ENCODE measurements around the gene RNF166. TPM values are rescaled to one million over a fixed set of nuclear protein-coding genes. Genes with fewer than 3 reads are reported as not detected.

The RNF166 gene
- total and polyA plus RNA-seq, 2 of the 13 experiments (the other 11 are each of a cell fraction or from before 2014, with no cell fraction given) = 21.4 to 23.0 TPM

DNA sequence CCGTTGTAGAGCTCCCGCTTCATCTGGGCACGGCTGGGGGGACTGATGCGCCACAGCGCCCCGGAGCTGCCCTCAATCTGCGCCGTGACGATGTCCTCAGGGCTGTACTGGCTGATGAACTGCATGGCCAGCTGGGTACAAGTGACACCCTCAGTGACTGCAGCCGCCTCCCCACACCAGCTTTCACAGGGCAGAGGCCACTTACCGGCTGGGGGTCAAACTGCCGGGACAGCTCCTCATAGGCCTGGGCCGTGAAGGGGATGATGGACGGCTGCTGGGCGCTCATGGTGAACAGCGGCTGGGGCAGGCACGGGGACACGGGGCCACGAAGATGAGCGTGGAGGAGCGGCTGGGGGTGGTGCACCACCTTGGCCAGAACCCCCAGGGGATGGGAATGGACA is 10.4 kb upstream of the RNF166 start:
- ChIA-PET CTCF (ENCODE audit: low intra/inter-chr PET ratio, low total read pairs) (no interaction called here), POLR2A (no interaction called here)
- Histone ChIP-seq H4K20me1 (ENCODE audit: insufficient read depth, low read length) (no peaks in the 10 kb centered on the region), H3K27ac (ENCODE audit: extremely low read length, insufficient read depth, low read length) (no peak overlapping the region), H3K36me3 (replicated peaks in 1 of 2; ENCODE audit: control insufficient read depth in 1 of 2, insufficient read depth in 2 of 2, low read length in 2 of 2) (peaks cover 53 to 77% of the 10 kb centered on the region in 2 experiments; a peak in 4 of 5 replicates), H3K4me3 (replicated peaks in 1 of 3; ENCODE audit: insufficient read depth in 1 of 3, low read depth in 2 of 3, low read length in 3 of 3) (no peak overlapping the region), H3K27me3 (ENCODE audit: control insufficient read depth in 1 of 2, insufficient read depth in 2 of 2, low read length in 2 of 2) (no peaks in the 10 kb centered on the region), H3K79me2 (ENCODE audit: insufficient read depth, low read length) (no peaks in the 10 kb centered on the region), H3K4me2 (ENCODE audit: low read depth, low read length) (no peak overlapping the region), H2AFZ (ENCODE audit: low read length) (no peak overlapping the region), H3K9me3 (ENCODE audit: low read length) (no peaks in the 10 kb centered on the region), H3K4me1 (ENCODE audit: insufficient read depth, low read length) (no peaks in the 10 kb centered on the region), H3K9ac (ENCODE audit: insufficient read depth, low read depth, low read length) (no peak overlapping the region)
- FAIRE-seq (no peak), DNase-seq (ENCODE audit: low spot score) (no peak), ATAC-seq (no peak)
- 96% methylated on average over 19 of the region's 21 CpGs for WGBS (ENCODE audit: low lambda C conversion rate)
- intact Hi-C loops (cut with micrococcal nuclease; ENCODE audit: unreplicated experiment) (no loop called here), in situ Hi-C loops (cut with HindIII; ENCODE audit: extremely low pct_ligation_motif_present, low pct_unique_long_range_greater_than_20kb) (no loop called here)
- BruUV-seq (replicated peaks) = no TSS peak
- TF ChIP-seq SIN3A (IDR thresholded peaks at IDR 0.05; ENCODE audit: borderline replicate concordance, low read depth, low read length) = no peak
- 0 out of 2 replicates have a peak, but pooled peaks have one; percentile 48 for TF ChIP-seq ZC3H13 (CRISPR knock-in tag; IDR thresholded peaks at IDR 0.05)
- TF ChIP-seq, protein P1, sequence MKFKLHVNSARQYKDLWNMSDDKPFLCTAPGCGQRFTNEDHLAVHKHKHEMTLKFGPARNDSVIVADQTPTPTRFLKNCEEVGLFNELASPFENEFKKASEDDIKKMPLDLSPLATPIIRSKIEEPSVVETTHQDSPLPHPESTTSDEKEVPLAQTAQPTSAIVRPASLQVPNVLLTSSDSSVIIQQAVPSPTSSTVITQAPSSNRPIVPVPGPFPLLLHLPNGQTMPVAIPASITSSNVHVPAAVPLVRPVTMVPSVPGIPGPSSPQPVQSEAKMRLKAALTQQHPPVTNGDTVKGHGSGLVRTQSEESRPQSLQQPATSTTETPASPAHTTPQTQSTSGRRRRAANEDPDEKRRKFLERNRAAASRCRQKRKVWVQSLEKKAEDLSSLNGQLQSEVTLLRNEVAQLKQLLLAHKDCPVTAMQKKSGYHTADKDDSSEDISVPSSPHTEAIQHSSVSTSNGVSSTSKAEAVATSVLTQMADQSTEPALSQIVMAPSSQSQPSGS (CRISPR knock-in tag; IDR thresholded peaks at IDR 0.05) = no peak
- 0 out of 4 replicates have a peak, but pooled peaks of 1 of the 2 experiments have one; percentile 5 for TF ChIP-seq POLR2A (IDR thresholded peaks at IDR 0.05; ENCODE audit: insufficient read depth in 1 of 2, low read depth in 2 of 2, low read length in 2 of 2)
- TF ChIP-seq ATM (IDR thresholded peaks at IDR 0.05; ENCODE audit: borderline replicate concordance) = no peak
- TF ChIP-seq AGO2 (optimal IDR thresholded peaks at IDR 0.05; ENCODE audit: low read depth, low read length) = peak; percentile 67
- TF ChIP-seq, protein P2, sequence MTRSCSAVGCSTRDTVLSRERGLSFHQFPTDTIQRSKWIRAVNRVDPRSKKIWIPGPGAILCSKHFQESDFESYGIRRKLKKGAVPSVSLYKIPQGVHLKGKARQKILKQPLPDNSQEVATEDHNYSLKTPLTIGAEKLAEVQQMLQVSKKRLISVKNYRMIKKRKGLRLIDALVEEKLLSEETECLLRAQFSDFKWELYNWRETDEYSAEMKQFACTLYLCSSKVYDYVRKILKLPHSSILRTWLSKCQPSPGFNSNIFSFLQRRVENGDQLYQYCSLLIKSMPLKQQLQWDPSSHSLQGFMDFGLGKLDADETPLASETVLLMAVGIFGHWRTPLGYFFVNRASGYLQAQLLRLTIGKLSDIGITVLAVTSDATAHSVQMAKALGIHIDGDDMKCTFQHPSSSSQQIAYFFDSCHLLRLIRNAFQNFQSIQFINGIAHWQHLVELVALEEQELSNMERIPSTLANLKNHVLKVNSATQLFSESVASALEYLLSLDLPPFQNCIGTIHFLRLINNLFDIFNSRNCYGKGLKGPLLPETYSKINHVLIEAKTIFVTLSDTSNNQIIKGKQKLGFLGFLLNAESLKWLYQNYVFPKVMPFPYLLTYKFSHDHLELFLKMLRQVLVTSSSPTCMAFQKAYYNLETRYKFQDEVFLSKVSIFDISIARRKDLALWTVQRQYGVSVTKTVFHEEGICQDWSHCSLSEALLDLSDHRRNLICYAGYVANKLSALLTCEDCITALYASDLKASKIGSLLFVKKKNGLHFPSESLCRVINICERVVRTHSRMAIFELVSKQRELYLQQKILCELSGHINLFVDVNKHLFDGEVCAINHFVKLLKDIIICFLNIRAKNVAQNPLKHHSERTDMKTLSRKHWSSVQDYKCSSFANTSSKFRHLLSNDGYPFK (CRISPR knock-in tag; IDR thresholded peaks at IDR 0.05; ENCODE audit: borderline replicate concordance) = no peak
- TF ChIP-seq ZNF263 (CRISPR knock-in tag; IDR thresholded peaks at IDR 0.05) = no peak
